ENCODE measurements around the gene KIRREL3. TPM values are rescaled to one million over a fixed set of nuclear protein-coding genes. Genes with fewer than 3 reads are reported as not detected.

The KIRREL3 gene
- total and polyA plus RNA-seq, 2 of the 4 experiments (the other 2 are of a cell fraction): 10.9 to 15.9 TPM

DNA sequence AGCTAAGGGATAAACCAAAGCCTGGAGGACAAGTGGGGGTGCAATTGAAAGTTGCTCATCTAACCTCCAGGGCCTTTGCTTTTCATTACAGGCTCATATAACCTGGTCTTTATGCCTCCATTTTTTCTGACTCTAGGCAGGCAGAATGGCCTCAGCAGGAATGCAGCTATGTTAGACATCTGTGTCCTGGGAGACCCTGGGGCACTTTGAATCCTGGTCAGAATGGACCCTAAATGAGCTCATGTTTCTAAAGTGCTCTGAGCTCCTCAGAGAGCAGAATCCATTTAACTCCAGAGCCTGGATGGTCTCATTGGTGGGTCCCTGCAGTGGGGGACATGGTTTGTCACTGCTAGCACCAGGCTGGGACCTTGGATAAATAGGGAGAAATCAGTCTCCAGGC is 177.3 kb downstream of the KIRREL3 start:
- no peak overlapping the region for H4K5ac ChIP-seq (ENCODE audit: low read depth, low read length)
- no peak for DNase-seq
- no peaks in the 10 kb centered on the region for H3K36me3 ChIP-seq (ENCODE audit: control insufficient read depth, insufficient read depth, low read length)
- no peak overlapping the region for H4K91ac ChIP-seq (ENCODE audit: insufficient read depth, low read depth, low read length)
- H3K27me3 ChIP-seq (ENCODE audit: control insufficient read depth, insufficient read depth, low read length): no peaks in the 10 kb centered on the region
- H3K18ac ChIP-seq (ENCODE audit: low read depth, low read length): no peak overlapping the region
- intact Hi-C loops (cut with micrococcal nuclease): no loop called here
- H4K20me1 ChIP-seq (ENCODE audit: insufficient read depth, low read length): no peaks in the 10 kb centered on the region
- H3K9ac ChIP-seq (ENCODE audit: low read depth, low read length): no peak overlapping the region
- H2AFZ ChIP-seq (replicated peaks; ENCODE audit: low read length, poor library complexity): no peak overlapping the region
- no peak overlapping the region for H3K56ac ChIP-seq (ENCODE audit: extremely low read depth, insufficient read depth, low read length)
- no peak overlapping the region for H4K8ac ChIP-seq (ENCODE audit: low read depth in 2 of 2, low read length in 2 of 2)
- no peak overlapping the region for H3K27ac ChIP-seq (ENCODE audit: insufficient read depth, low read length)
- no peak overlapping the region for H2BK20ac ChIP-seq (ENCODE audit: low read depth, low read length)
- no peak overlapping the region for H3K4me2 ChIP-seq (ENCODE audit: low read depth, low read length)
- dilution Hi-C loops (cut with HindIII; ENCODE audit: low sequenced_read_pairs, unreplicated experiment): no loop called here
- no peak overlapping the region for H3K23ac ChIP-seq (ENCODE audit: low read depth, low read length)
- ChIA-PET CTCF (no interaction called here), POLR2A (ENCODE audit: unreplicated experiment) (no interaction called here)
- no peak overlapping the region for H3K4me3 ChIP-seq (ENCODE audit: insufficient read depth, low read depth, low read length)
- H3K79me1 ChIP-seq (ENCODE audit: low read depth in 1 of 2, low read length in 2 of 2): peaks cover under 1 to 3% of the 10 kb centered on the region in 2 experiments; a peak in 2 of 4 replicates
- BruUV-seq (replicated peaks): no TSS peak
- no peak for TF ChIP-seq SMC3 (IDR thresholded peaks at IDR 0.05; ENCODE audit: low read depth, low read length)
- TF ChIP-seq POLR2A (IDR thresholded peaks at IDR 0.05; ENCODE audit: low read depth, low read length): no peak
- no peak for TF ChIP-seq MXI1 (IDR thresholded peaks at IDR 0.05; ENCODE audit: borderline replicate concordance, low read depth, low read length)
- TF ChIP-seq MAFK (IDR thresholded peaks at IDR 0.05; ENCODE audit: low read depth, low read length): no peak
- no peak for TF ChIP-seq RFX5 (IDR thresholded peaks at IDR 0.05; ENCODE audit: low read depth, low read length)
- TF ChIP-seq FOS (IDR thresholded peaks at IDR 0.05; ENCODE audit: low read depth, low read length): no peak
- TF ChIP-seq, protein P1, sequence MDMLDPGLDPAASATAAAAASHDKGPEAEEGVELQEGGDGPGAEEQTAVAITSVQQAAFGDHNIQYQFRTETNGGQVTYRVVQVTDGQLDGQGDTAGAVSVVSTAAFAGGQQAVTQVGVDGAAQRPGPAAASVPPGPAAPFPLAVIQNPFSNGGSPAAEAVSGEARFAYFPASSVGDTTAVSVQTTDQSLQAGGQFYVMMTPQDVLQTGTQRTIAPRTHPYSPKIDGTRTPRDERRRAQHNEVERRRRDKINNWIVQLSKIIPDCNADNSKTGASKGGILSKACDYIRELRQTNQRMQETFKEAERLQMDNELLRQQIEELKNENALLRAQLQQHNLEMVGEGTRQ (IDR thresholded peaks at IDR 0.05; ENCODE audit: low read depth, low read length): no peak
- no peak for TF ChIP-seq CHD1 (IDR thresholded peaks at IDR 0.05; ENCODE audit: low read depth, low read length)
- no peak for TF ChIP-seq RAD21 (IDR thresholded peaks at IDR 0.05; ENCODE audit: low read length)
- TF ChIP-seq RCOR1 (IDR thresholded peaks at IDR 0.05; ENCODE audit: insufficient replicate concordance, low read length): no peak
- TF ChIP-seq, protein P2, sequence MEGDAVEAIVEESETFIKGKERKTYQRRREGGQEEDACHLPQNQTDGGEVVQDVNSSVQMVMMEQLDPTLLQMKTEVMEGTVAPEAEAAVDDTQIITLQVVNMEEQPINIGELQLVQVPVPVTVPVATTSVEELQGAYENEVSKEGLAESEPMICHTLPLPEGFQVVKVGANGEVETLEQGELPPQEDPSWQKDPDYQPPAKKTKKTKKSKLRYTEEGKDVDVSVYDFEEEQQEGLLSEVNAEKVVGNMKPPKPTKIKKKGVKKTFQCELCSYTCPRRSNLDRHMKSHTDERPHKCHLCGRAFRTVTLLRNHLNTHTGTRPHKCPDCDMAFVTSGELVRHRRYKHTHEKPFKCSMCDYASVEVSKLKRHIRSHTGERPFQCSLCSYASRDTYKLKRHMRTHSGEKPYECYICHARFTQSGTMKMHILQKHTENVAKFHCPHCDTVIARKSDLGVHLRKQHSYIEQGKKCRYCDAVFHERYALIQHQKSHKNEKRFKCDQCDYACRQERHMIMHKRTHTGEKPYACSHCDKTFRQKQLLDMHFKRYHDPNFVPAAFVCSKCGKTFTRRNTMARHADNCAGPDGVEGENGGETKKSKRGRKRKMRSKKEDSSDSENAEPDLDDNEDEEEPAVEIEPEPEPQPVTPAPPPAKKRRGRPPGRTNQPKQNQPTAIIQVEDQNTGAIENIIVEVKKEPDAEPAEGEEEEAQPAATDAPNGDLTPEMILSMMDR (conservative IDR thresholded peaks at IDR 0.05; ENCODE audit: low read depth, low read length): no peak
- TF ChIP-seq BHLHE40 (IDR thresholded peaks at IDR 0.05; ENCODE audit: low read depth, low read length): no peak
- TF ChIP-seq, protein P3, sequence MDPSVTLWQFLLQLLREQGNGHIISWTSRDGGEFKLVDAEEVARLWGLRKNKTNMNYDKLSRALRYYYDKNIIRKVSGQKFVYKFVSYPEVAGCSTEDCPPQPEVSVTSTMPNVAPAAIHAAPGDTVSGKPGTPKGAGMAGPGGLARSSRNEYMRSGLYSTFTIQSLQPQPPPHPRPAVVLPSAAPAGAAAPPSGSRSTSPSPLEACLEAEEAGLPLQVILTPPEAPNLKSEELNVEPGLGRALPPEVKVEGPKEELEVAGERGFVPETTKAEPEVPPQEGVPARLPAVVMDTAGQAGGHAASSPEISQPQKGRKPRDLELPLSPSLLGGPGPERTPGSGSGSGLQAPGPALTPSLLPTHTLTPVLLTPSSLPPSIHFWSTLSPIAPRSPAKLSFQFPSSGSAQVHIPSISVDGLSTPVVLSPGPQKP (IDR thresholded peaks at IDR 0.05; ENCODE audit: borderline replicate concordance, low read depth, low read length): no peak
- TF ChIP-seq NFE2L2 (IDR thresholded peaks at IDR 0.05; ENCODE audit: low read depth, low read length): no peak
- TF ChIP-seq MAZ (IDR thresholded peaks at IDR 0.05; ENCODE audit: borderline replicate concordance, low read depth, low read length): no peak
- no peak for TF ChIP-seq CEBPB (IDR thresholded peaks at IDR 0.05; ENCODE audit: low read depth, low read length)
- no peak overlapping the region for H2AK9ac ChIP-seq (replicated peaks; ENCODE audit: low read depth, low read length, poor library complexity)
- no peak overlapping the region for H2BK120ac ChIP-seq (ENCODE audit: low read depth, low read length)
- H3K14ac ChIP-seq (replicated peaks; ENCODE audit: low read depth, low read length): no peak overlapping the region
- H3K4me1 ChIP-seq (ENCODE audit: control insufficient read depth, insufficient read depth, low read length): no peaks in the 10 kb centered on the region
- in situ Hi-C loops (cut with MboI; ENCODE audit: low sequenced_read_pairs): no loop called here
- peaks cover under 1% of the 10 kb centered on the region; the same call in 1 of the 2 replicates for H3K9me1 ChIP-seq (ENCODE audit: insufficient read depth, low read length)
- no peak overlapping the region for H2BK15ac ChIP-seq (ENCODE audit: low read depth, low read length)
- H3K4ac ChIP-seq (ENCODE audit: low read depth, low read length): no peak overlapping the region
- H2BK5ac ChIP-seq (ENCODE audit: low read depth, low read length, poor library complexity, severe bottlenecking): no peak overlapping the region
- no peak for ATAC-seq (ENCODE audit: low read depth)
- no peak overlapping the region for H2AK5ac ChIP-seq (ENCODE audit: low read depth, low read length)
- H3K9me3 ChIP-seq (ENCODE audit: control insufficient read depth, insufficient read depth, low read length): no peaks in the 10 kb centered on the region

Data from IMR-90 (cell line).